Sigmoid colon (tissue), 4 donors: ENCODE data around the gene MYL11.

Source experiments
- CTCF ChIP-seq, 4 experiments: fragments of 450-650 bp in 3 of 4; fragments of 200-600 bp in 1 of 4; IDR thresholded peaks; one replicate each; pipeline ENCODE4 v1.5.1; 2016 to 2019; ENCODE audit warnings: antibody characterized with exemption in 4 of 4, mild to moderate bottlenecking in 3 of 4, moderate library complexity in 2 of 4
- EP300 ChIP-seq, 4 donors: sonication (generic); formaldehyde crosslinking; IDR thresholded peaks; one replicate each; pipeline ENCODE4 v1.6.1; 2017; ENCODE audit warnings: antibody characterized with exemption in 4 of 4
- POLR2A ChIP-seq, 2 donors: fragments of 450-650 bp; IDR thresholded peaks; one replicate each; pipeline ENCODE4 v1.6.1; 2016; ENCODE audit warnings: antibody characterized with exemption in 2 of 2, mild to moderate bottlenecking in 2 of 2, moderate library complexity in 2 of 2
- POLR2AphosphoS5 ChIP-seq, 4 donors: sonication (generic); formaldehyde crosslinking; IDR thresholded peaks; one replicate each; pipeline ENCODE4 v1.6.1; 2017; ENCODE audit warnings: antibody characterized with exemption in 4 of 4

- TF ChIP-seq CTCF (IDR thresholded peaks at IDR 0.05) = no peak
- no peak for TF ChIP-seq EP300 (IDR thresholded peaks at IDR 0.05)
- TF ChIP-seq POLR2A (IDR thresholded peaks at IDR 0.05) = no peak
- no peak for TF ChIP-seq POLR2AphosphoS5 (IDR thresholded peaks at IDR 0.05)
Measured at GRCh38 chr16:30366511-30366910, 8.1 kb upstream of the MYL11 start.
